H1 (cell line): ENCODE data around the gene CST11.

Experiments used
- CBX5 ChIP-seq: fragments of 300-800, 300-1000 bp; sonication (generic); IDR thresholded peaks from 2 replicates; pipeline ENCODE4 v1.7.1; 2016; ENCODE audit warnings: antibody characterized with exemption, low read length, low read depth
- CREB1 ChIP-seq: IDR thresholded peaks from 2 replicates; pipeline ENCODE4 v1.6.1; 2012; ENCODE audit warnings: inconsistent platforms
- JUND ChIP-seq: IDR thresholded peaks from 2 replicates; pipeline ENCODE4 v1.6.1; 2011; ENCODE audit warnings: mild to moderate bottlenecking, improper control_type of control experiment, low read length
- SIRT6 ChIP-seq: IDR thresholded peaks from one replicate; pipeline ENCODE4 v1.7.1; 2012; ENCODE audit warnings: low read length, inconsistent platforms
- YY1 ChIP-seq: IDR thresholded peaks from 2 replicates; pipeline ENCODE4 v1.6.1; 2011; ENCODE audit warnings: low read depth, mild to moderate bottlenecking, low read length

DNA sequence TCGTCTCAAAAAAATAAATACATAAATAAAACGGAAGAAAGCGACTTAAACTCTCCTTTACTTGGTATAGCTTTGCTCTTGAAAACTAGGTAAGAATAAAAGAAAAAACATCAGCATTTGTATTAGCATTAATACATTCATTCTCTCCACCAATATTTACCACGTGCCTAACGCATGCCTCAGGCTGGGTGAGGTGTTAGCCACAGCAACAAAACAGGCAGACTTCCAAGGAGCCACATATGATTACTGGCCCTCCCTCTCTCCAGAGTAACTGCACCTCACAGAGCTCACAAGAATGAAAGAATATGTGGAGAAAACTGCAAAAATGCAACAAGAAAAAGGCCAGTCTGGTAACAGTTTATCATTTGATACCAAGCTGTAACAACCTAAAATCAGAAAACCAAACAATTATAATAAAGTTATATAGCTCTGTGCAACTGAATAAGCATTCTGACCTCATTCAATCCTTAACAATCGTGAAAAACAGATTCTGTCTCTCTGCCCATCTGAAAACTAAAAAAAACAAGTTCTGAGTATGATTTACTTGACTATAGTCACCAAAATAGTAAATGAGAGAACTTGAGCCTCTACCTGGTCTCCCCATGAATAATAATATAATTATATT, 36.6 kb downstream of the CST11 start:
- TF ChIP-seq JUND (no peak), CREB1 (no peak), CBX5 (no peak), YY1 (no peak), SIRT6 (no peak)
